ENCODE data around the gene CEBPZOS.

DNA sequence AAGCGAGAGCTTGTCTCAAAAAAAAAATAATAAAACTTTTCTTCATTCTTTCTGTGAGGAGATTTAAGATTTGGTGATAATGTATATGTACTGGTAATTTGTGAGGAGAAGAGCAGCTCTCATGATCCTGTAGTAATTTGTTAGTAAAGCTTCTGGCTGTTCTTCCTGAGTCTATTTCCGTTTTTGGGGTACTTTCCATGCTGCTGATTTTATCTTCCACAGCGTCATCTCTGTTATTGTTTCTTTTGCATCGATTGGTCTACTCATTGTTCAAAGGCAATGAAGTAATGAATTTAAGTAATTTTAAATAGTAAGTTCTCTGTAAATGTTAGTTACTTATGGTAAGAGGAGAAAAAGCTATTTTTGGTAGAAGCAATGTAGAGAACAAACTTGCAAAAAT, 47.1 kb downstream of the CEBPZOS start:
- no peak for TF ChIP-seq CTCF (IDR thresholded peaks at IDR 0.05)
- no peak for TF ChIP-seq POLR2A (IDR thresholded peaks at IDR 0.05)

All from testis (tissue), 2 donors.